ENCODE measurements around the gene RNU6-7.

RNU6-7 gene

DNA sequence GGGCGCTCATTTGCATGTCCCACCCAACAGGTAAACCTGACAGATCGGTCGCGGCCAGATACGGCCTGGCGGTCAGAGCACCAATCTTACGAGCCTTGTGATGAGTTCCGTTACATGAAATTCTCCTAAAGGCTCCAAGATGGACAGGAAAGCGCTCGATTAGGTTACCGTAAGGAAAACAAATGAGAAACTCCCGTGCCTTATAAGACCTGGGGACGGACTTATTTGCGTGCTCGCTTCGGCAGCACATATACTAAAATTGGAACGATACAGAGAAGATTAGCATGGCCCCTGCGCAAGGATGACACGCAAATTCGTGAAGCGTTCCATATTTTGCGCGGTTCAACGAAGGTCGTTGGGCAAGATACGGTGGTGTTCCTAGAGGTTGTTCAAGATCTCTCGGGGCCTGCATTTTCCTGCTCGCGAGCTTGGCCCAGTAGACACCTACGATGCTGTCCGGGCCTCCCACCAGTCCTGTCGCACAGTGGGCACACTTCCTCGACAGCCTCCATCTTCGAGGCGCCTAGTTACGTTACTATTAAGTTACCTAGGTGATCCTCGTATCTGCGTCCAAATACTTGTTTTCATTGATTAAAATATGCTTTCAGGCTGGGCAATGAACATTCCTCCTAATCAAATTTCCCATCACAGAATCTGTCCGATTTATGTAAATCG lies at the start of gene RNU6-7:
Gene RNU6-7 (plus strand): TSS at position 230 of the 675 bp plus-strand sequence.
- DNase-seq: peak; percentile 36

DNA sequence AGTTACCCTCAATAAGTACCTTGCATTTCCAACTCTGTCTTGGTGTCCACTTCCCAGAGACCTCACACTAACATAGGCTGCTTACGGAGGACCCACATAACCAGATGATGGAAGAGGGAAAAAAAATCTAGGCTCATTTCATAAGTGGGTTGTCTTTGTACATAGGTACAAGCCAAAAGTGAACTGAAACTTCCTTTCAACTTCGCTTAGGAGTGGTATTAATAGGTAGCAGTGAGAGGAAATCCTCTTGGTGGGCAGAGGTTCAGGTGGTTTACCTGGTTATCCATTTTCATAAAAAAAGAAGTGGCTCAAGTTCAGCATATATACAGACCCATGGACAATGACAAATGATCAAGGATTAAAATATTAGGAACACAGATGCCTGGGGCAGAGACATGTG lies 35.8 kb upstream of the RNU6-7 start:
- DNase-seq: no peak

DNA sequence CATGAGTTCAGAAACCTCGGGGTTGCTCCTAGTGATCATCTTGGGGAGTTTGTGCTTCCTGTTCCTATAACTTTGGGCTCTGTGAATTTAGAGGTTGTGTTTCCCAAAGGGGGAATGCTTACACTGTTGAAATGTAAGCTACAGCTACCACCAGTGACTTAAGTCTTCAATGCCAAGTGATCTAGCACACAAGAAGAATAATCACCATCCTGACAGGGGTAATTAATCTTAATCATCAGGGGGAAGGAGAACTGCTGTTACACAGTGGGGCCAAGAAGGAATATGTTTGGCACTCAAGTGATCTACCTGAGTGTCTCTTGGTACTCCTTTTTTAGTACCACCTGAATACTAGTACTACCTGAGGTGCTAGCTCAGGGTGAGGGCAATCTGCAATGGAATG lies 34.9 kb upstream of the RNU6-7 start:
- DNase-seq: no peak

DNA sequence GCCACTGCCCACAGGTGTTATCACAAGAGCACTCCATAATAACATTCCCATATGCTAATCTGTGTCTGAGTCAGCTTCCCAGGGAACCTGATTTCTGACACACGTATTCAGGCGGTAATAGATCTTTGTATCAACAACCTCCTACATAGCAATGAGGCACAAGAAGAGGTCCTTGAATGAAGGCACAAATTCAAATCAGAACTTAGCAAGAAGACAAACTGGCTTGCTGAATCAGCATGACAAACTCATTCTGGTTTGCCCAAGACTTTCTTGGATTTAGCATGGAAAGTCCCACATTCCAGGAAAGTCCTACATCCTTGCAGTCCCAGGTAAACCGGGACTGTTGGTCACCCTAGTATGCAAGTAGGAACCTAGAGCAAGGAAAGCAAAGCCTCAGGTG lies 33.9 kb upstream of the RNU6-7 start:
- DNase-seq: no peak

DNA sequence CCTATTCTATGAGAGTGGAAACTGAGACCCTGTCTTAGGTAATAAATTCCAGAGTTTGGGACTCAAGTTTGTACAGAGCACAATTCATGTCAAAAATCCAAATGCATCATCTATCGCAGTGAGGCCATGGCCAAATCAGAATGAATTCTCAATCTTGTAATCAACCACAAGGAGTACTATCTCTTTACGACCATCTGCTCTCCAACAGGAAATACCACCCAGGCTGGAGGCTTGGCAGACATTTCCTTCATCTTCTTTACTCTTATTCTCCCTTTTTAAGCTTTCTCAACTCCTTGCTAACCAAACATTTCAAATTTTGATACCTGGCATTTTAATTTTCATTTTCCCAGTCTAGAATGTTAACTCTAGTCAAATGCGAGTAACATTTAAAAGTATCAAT lies 32.7 kb upstream of the RNU6-7 start:
- no peak for DNase-seq

DNA sequence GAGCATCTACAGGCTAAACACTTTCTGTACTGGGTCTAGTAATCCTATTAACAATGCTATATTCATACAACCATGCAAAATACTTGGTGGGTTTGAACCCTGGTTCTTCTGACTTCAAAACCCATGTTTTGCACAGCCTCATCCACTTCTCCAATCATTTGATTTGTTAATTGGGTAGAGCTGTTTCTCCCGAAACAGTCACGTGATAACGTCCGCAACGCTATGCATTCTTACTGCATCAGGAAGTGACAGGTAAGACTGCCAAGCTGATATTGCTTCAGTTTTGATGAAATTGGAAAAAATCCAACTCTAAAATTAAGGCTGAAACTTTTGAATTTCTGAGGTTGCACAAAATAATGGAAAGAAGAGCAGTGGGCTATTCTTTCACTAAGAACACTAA lies 30.4 kb upstream of the RNU6-7 start:
- no peak for DNase-seq

DNA sequence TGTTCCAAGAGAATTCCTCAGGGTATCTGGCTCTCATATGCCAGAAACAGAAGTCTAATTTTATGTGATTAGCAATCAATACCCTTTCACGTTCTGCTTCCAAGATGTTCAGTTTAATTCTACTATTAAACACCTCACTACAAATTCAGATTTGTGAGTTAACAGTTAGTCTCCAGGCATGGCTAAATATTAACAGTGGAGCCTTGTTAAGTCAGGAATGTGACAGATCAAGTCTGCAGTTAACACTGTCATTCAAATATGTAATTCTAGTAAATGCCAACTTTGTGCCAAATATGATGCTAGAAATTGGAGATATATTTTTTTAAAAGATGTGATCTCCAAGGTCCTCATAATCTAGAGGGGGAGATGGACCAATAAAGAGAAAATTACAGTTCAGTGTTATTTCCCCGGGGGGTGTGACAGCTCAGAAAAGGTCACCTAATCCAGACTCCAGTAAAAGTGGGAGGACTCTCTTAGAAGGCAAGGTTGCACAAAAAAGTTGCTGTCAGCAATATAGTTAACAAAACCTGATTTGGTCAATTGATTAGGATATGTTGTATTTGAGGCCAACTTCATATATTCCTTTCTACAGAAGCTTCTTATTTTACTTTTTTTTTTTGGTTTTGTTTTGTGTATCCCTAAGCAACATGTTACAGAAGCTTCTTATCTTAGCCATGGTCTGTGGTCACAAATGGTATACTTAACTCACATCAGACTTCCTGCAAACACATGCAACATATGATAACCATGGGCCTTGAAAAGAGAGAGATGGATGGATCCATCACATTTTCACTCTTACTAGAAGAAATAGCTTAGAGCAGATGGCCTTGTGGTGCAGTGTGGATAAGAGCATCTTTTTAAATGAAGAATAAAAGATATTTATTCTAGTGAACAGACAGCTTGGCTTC lies 18.4 kb upstream of the RNU6-7 start:
- DNase-seq: no peak

DNA sequence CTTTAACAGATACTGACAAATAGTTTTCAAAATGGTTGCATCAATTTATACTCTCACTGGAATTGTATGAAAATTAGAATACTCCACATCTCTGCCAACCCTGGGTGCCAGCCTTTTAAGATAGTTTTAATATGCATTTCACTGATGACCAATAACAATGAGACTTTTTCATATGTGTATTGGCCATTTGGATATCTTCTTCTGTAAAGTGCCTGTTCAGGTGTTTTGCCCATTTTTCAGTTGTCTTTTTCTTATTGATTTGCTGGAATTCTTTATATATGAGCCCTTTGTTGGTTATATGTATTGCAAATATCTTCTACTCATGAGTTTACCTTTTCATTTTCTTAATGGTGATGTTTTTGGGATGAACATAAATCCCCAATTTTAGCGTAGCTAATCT lies 16.7 kb upstream of the RNU6-7 start:
- DNase-seq: no peak

DNA sequence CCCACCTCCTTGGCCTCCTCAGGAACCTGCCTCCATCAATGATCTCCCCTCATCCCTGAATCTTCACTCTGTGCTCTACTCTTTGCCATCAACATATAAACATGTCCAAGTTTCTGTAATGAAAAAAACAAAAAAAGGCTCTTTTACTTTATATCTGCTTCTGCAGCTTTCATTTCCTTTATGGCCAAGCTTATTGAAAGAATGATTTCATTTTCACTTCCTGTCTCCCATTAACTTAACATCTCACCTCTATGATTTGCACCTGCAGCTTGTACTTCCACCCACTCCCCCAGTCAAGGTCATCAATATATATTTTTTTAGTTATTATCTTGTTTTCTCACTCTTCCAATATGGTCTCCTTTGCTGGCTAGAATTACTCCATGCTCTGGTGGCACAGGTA lies 15.6 kb upstream of the RNU6-7 start:
- no peak for DNase-seq

DNA sequence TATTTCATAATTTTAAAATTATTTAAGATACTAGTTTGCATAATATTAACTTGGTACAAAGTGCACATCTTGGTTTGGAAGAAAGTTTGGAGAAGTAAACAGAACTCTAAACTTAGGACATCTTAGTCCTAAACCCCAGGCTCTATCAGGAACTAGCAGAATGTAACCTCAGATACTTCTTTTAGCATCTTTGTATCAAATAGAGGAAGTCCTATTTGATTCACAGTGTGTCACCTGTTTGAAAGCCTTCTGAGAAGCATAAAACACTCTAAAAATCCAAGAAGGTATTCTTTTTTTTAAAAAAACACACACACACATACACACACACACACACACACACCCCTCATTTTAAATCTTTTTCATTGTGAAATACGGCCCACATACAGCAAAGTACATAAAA lies 12.0 kb upstream of the RNU6-7 start:
- no peak for DNase-seq

DNA sequence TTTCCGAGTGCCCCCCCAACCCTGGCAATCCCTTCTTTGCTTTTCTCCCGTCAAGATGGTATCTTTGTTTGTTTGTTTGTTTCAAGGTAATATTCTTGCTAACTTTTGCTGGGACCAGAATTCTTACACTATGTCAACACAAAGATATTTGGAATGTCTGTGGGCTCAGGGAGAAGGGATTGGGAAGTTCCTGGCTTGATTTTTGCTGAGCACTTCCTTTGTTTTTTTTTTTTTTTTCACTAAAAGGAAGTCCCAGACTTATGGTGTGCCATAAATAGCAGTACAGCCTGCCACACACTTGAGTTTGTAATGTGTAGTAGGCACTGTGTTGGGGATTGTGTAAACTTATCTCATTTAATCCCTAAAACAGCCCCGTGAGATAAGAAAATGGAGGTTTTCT lies 11.2 kb upstream of the RNU6-7 start:
- no peak for DNase-seq

DNA sequence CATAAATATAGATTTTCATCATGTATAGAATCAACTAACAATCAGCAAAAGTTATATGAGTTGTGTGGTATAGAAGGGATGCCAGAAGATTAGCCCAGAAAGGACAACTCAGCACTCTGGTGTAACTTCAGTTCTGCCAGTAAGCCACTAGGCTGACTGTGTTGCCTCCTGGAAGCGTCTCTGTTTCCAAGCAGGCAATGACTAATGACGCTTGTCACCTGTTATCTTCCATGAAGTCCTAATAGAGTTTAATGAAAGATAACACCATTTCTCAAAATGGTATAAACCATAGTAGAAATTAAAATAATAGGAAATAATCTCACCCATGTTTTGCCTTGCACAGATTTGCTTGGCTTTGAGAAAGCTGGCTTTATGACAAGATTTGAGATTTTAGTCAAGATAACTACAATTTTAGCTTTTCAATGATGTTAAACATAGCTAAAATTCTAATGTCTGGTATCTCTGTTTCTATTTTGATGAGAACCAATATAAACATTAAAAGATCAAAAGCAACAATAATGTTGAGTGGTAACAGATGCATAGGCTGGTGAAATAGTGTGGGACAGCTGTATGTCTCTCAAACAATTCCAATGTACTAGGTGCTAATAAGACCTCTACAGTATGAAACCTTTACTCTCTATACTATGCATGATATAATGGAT lies 9.0 kb upstream of the RNU6-7 start:
- DNase-seq: no peak

DNA sequence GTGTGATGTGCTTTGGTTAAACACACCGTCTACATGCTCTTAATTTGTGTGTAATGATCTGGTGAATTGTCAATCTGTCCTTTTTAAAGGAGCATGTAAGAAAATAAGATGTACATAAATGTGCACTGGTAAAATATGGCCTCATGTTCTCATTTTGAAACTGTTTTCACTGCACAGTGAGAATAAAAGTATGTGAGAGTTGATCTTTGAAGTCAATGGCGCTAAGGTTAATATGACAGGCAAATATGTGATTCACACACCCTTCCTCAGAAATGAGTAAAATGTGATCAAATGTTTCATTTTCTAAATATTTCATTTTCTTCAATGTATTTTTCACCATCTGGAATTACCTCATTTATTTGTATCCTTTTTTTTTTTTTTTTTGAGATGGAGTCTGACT lies 8.3 kb upstream of the RNU6-7 start:
- no peak for DNase-seq

DNA sequence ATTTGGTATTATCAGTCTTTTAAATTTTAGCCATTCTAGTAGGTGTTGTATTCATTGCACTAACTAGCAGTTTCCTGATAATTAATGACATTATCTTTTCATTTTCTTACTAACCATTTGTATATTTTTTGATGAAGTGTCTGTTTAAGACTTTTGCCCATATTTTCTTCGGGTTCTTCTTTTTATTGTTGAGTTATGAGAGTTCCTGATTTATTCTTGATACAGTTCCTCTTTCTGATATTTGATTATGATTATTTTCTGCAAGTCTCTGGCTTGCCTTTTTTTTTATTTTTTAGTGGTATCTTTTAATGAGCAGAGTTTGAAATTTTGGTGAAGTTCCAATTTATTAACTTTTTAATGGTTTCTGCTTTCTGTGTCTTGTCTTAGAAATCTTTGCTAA lies 6.2 kb upstream of the RNU6-7 start:
- DNase-seq: no peak

DNA sequence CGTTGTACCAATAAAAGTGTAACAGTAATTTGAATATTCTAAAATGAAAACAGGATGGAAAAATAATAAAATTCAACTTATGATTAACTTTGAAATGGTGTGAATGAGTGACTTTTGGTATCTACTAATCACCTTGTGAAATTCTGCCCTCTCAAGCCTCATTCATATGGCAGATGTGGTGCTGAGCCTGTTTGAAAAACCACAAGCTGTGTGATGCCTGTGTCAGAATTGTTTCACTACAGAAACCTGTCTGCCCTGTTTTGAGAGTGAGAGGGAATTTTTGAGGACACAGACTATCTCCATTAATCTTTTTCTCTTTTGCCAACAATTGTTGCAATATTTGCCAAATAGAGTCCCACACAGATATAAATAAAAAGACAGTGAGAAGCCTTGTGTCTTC lies 3.9 kb upstream of the RNU6-7 start:
- DNase-seq: peak; percentile 38

DNA sequence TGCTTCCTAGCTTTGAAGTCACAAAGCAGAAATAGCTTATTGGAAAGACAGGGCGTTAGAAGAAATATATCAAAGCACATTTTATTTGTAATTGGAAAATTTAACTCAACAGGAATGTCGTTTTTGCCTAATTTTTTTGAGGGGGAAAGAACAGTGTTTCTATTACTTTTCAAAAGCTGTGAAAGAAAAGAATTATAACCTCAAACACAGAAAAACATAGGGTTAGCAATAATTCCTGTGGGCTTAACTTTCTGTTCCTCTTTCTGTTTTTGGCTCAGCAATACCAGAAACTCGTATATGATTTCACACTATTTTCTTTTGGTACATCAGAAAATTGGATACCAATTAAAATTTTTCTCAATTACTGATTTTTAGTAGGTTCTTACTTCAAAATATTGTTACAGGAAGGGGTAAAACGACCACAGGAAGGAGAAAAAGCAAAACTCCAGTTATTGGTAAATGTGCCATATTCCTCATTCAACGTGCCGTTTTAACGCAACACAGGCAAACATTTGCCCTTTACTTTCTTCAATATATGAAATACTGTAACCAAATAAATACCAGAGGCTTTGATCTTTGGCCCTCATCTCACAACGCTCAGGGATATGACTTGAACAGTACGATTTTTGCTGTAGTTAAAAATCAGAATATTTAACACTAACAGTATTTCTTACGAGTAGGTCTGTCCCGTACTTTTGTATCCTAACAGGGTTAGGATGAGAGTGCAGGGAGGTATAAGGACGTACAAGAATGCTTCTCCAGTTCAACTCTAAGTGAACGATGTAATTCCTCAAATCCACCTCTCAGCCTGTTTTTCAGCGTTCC lies 1.3 kb upstream of the RNU6-7 start:
- DNase-seq: no peak

DNA sequence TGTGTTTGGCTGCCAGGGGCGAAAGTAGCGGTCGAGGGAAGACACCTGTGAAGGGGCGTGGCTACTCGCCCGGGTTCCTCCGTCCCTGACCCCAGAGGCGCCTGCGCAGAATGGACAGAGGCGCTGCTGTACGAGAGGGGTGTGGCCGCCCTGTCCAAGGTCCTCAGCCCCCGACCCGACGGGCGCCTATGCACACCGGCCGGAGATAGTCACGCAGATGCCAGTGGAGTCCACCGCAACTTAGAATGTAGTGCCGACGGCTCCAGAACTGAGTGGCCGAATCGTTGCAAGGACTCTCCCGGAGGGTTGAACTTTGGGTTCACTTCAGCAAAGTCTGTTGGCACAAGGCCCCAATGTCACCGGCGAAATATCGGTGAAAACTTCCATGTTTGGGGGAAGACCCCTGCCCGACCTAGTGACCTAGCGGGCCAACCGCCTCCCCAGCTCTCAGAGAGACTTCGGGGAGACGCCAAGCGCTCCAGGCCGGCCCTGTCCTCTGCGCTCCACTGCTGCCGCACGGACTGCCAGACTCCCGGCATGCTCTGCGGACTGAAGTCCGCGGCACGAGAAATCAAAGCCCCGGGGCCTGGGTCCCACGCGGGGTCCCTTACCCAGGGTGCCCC lies 541 bp upstream of the RNU6-7 start:
- DNase-seq: peak; percentile 84

DNA sequence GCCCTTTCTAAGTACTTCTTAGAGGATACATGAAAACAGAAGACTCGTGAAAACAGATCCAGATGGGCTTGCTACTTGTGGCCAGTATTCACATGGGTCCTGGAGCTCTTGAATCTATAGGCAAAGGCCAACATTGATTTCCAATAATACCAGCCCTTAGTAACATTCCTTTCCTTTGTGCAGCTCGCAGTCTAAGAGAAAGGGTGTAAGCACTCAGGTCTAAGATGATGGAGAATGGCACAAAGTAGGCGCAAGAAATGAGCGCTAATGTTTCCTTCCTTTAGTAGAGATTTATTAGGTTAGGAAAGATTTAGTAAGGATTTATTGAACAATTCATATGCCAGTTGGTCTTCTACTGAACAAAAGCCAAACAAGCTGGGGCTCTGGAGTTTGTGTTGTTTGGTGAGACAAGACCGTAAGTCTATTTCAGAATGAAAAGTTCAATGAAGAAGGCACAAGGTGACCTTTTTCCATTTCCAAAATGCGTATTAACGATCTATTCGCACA lies 699 bp downstream of the RNU6-7 start:
- no peak for DNase-seq

DNA sequence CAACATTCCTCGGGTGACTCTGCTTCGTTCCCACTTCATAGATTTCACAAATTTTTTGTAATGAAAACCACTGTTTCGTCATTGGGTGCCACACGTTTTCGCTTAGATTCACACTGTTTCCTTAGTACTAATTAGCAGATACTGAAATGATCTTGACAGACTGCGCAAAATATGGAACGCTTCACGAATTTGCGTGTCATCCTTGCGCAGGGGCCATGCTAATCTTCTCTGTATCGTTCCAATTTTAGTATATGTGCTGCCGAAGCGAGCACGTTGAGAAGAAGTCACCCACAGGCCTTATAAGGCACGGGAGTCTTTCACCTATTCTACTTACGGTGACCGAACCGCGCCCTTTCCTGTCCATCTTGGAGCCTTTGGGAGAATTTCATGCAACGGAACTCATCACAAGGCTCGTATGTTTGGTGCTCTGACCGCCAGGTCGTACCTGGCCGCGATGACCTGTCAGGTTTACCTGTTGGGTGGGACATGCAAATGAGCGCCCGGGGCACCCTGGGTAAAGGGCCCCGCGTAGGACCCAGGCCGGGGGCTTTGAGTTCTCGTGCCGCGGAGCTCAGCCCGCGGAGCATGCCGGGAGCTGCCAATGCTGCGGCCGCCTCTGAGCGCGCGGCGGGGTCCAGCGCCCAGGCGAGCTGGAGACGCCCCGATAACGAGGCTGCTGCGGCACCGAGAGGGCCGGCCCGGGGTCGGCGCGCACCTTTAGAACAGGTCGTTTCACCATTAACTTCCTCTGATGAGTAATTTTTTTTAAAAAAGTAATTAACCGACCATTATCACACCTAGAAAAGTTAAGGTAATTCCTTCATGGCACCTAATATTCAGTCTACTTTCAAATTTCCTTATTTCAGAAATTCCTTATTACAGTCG lies 1.4 kb downstream of the RNU6-7 start, which contains the start of gene RNU6-8:
Gene RNU6-8 (minus strand): TSS at position 272 of the 885 bp plus-strand sequence.
- DNase-seq: peak; percentile 89

DNA sequence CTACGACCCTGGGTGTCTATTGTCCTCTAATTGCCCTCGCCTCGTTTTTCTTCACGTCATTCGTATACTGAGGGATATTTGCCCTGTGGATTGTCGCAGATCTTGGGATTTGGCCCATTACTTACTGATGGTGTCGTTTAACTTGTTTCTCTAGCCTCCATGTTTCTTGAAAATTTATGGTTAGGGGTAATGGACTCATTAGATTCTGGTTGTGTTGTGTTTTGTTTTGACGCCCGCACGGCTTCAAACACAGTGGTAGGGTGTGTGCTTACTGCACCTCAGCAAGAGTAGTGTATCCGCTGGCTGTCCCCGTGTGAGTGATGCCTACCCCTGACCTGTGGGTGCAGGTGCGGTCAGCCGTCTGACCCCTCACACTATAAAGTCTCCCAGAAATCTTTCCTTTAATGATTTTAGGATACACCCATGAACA lies 2.1 kb downstream of the RNU6-7 start:
- DNase-seq: no peak

DNA sequence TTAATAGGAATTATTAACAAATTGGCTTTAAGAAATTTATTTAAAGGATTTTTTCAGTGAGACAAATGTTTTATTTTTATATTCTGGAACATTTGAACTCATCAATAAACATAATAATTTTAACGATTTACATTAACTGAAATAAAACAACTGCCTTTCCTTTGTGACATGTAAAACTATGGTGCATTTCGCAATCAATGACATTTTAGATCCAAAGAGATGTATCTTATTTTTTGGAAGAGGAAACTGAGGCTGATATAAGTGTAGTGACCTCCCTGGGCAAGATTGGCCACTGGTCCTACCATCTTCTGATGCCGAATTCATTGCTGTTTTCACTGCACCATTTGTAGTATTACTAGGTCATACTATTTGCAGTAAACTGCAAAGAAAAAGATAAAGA lies 3.7 kb downstream of the RNU6-7 start:
- no peak for DNase-seq
